Pancreas (tissue), 10 donors: ENCODE measurements around the gene AATK. TPM values are rescaled to one million over a fixed set of nuclear protein-coding genes. Genes with fewer than 3 reads are reported as not detected.

Experiments used
- ATAC-seq, 4 donors: fragments of 200-7000 bp; cut with Tn5 transposase; one replicate each; pipeline versions ENCODE4 v1.8.0 to v1.9.1; 2020; ENCODE audit warnings: mild to moderate bottlenecking in 4 of 4, moderate library complexity in 4 of 4
- DNase-seq, 6 donors: peaks; one replicate each; pipeline ENCODE4 v3.0.0-alpha.2; 2020
- FAIRE-seq: peaks from 2 replicates; lab custom pipeline; 2012; peaks lifted over from hg19 to GRCh38; lab: Jason Lieb, UNC
- H3K27ac ChIP-seq, 4 donors: fragments of 200-600 bp; sonication (generic); 1 replicate in 3 of 4; 2 replicates in 1 of 4; pipeline versions ENCODE4 v1.5.0 to v1.8.0; 2020
- H3K27me3 ChIP-seq, 4 donors: fragments of 200-600 bp; one replicate each; pipeline ENCODE4 v1.8.0; 2021
- H3K36me3 ChIP-seq, 3 donors: fragments of 200-600 bp; sonication (generic) in 1 of 3; one replicate each; pipeline versions ENCODE4 v1.5.0 to v1.8.0; 2020 to 2021
- H3K4me1 ChIP-seq, 3 donors: fragments of 200-600 bp; one replicate each; pipeline ENCODE4 v1.8.0; 2021
- H3K4me3 ChIP-seq, 4 donors: fragments of 200-600 bp; sonication (generic) in 2 of 4; one replicate each; pipeline versions ENCODE4 v1.5.0 to v1.8.0; 2020 to 2021
- H3K9me3 ChIP-seq, 4 donors: fragments of 200-600 bp; one replicate each; pipeline ENCODE4 v1.8.0; 2021
- WGBS, 2 donors: extraction: QIAGEN DNeasy Blood & Tissue Kit; methylation state at CpG; one replicate each; pipeline ENCODE4 v1.1.7; 2013; 5-methylcytosine and 5-hydroxymethylcytosine counted together
- intact Hi-C, 3 donors: fragments of 100-400 bp; cut with DNase I; formaldehyde crosslinking; loops; one replicate each; pipeline versions ENCODE4 v1.11.1 to v1.14.2; 2022
- polyA plus RNA-seq, 2 donors: library from polyadenylated mRNA; stranded (reverse); fragments of 200-250 nt; gene quantifications; one replicate each; pipeline ENCODE4 v1.2.3, GENCODE V29; 2013
- total RNA-seq, 6 donors: library from RNA; stranded (reverse); fragmentation: NEBNext Ultra II Directional in 4 of 6; extraction: Animal tissue kit (Norgen Biotek cat#: 25700) in 4 of 6; gene quantifications; one replicate each; pipeline versions ENCODE4 v1.2.1 to v1.2.4, GENCODE V29; 2021 to 2023
- TF ChIP-seq, protein P1 (sequence below), 4 donors: fragments of 200-600 bp; sonication (generic) in 3 of 4; IDR thresholded peaks; one replicate each; pipeline versions ENCODE4 v1.5.0 to v1.8.0; 2021; ENCODE audit warnings: antibody characterized with exemption in 4 of 4
- donor health status: healthy with polysubstance abuse.
- donor health status: DM: no; HTN: no; CAD: no; lungs with moderate emphysema.
- donor health status: DM: no; HTN: no; CAD: no.
- donor health status: control.
- donor health status: control.
- donor health status: Bipolar disorder and iron deficiency.
- donor health status: DM: yes; HTN: yes; CAD: no.
- donor health status: DM: no; HTN: no; CAD: no.
- donor health status: DM: no; HTN: no; CAD: no.
- donor health status: DM: yes; HTN: yes; CAD: no.

The AATK gene
- total and polyA plus RNA-seq, 8 donors, result 24.3 to 49.6 (median 30.1) TPM

DNA sequence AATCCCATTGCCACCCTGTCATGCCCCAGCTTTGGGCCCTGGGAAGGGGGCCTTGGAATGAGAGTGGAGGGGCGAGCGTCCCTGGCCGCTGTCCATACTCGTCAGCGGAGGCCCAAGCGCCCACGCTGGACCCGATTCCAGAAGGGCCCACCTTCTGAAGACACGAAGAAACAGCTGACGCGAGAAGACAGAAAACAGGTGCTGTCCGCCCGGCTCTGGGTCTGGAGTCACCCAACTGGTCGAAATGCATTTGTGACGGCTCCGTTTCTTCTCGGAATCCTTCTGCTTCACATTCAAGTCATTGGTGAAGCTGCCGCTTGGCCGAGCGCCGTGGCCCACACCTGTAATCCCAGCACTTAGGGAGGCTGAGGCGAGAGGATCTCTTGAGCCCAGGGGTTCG is 53.6 kb downstream of the AATK start:
- H3K9me3 ChIP-seq, result no peaks in the 10 kb centered on the region
- intact Hi-C loops, result no loop called here
- TF ChIP-seq, protein P1, sequence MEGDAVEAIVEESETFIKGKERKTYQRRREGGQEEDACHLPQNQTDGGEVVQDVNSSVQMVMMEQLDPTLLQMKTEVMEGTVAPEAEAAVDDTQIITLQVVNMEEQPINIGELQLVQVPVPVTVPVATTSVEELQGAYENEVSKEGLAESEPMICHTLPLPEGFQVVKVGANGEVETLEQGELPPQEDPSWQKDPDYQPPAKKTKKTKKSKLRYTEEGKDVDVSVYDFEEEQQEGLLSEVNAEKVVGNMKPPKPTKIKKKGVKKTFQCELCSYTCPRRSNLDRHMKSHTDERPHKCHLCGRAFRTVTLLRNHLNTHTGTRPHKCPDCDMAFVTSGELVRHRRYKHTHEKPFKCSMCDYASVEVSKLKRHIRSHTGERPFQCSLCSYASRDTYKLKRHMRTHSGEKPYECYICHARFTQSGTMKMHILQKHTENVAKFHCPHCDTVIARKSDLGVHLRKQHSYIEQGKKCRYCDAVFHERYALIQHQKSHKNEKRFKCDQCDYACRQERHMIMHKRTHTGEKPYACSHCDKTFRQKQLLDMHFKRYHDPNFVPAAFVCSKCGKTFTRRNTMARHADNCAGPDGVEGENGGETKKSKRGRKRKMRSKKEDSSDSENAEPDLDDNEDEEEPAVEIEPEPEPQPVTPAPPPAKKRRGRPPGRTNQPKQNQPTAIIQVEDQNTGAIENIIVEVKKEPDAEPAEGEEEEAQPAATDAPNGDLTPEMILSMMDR (IDR thresholded peaks at IDR 0.05), result no peak
- WGBS, 2 donors, result 93 to 95% methylated on average over 23 of the region's 23 CpGs
- H3K27ac ChIP-seq, result no peak overlapping the region
- no peaks in the 10 kb centered on the region for H3K27me3 ChIP-seq
- DNase-seq, result no peak
- ATAC-seq, result no peak
- no peak overlapping the region for H3K4me3 ChIP-seq
- H3K36me3 ChIP-seq, result peaks cover 0 to 7% (median 0%) of the 10 kb centered on the region in 3 donors
- FAIRE-seq, result no peak
- H3K4me1 ChIP-seq, result no peaks in the 10 kb centered on the region

DNA sequence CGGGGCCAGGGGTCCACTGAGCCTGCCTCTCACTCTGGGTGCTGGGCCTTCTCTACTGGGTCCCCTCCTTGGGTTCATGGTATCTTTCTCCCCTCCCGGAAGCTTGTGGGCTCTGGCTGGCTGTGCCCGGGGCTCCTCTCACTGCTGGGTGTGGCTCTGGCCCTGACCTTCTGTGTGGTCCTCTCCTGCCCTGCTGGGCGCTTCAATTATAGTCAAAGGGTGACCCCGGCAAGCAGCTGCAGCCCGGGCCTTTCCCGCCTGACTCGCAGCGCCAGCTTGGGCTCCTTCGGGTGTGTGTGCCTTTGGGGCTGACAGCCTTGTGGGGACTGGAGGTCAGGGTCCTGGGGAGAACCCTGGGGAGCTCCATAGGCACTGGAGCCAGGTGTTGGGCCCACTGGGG is 55.0 kb downstream of the AATK start:
- no peaks in the 10 kb centered on the region for H3K9me3 ChIP-seq
- no peaks in the 10 kb centered on the region for H3K4me1 ChIP-seq
- H3K4me3 ChIP-seq, result no peak overlapping the region
- no peaks in the 10 kb centered on the region for H3K27me3 ChIP-seq
- no peak overlapping the region for H3K27ac ChIP-seq
- no peaks in the 10 kb centered on the region for H3K36me3 ChIP-seq
- FAIRE-seq, result no peak
- intact Hi-C loops, result no loop called here
- WGBS, 2 donors, result 56 to 66% methylated on average over 9 to 10 of the region's 10 CpGs
- DNase-seq, result no peak
- TF ChIP-seq, protein P1 (IDR thresholded peaks at IDR 0.05), result no peak
- peak in 1 of 4 donors; percentile 1 for ATAC-seq

DNA sequence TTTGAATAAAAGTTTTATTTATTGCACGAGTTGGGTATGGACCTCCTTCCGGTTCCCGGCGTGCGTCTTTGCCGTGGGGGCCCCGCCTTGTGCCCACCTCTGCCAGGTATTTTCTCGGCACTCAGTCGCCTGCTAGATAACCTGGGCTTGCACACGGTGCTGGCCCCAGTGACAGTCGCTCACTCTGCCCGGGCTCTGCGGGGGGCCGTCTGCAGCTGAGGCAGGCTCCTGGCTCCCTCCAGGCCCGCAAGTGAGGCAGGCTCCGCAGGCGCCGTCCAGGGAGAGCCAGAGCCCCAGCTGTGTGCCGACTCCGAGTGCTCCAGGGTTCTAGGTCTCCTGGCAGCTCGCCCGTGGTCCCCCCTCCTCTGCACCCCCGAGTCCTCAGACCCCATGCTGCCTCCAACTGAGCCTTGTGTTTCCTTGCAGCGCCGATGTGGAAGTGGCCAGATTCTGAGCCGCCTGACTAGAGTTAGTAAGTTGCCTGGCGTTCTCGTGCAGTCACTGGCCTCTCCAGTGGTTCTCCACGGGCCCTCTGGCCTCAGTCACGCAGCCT is 55.5 kb downstream of the AATK start:
- Histone ChIP-seq H3K4me1 (no peaks in the 10 kb centered on the region), H3K9me3 (no peaks in the 10 kb centered on the region), H3K4me3 (no peak overlapping the region), H3K36me3 (no peaks in the 10 kb centered on the region), H3K27me3 (no peaks in the 10 kb centered on the region), H3K27ac (no peak overlapping the region)
- 61 to 71% methylated on average over 30 of the region's 30 CpGs for WGBS, 2 donors
- TF ChIP-seq, protein P1 (IDR thresholded peaks at IDR 0.05), result no peak
- no peak for DNase-seq
- intact Hi-C loops, result no loop called here
- ATAC-seq, result no peak
- no peak for FAIRE-seq

DNA sequence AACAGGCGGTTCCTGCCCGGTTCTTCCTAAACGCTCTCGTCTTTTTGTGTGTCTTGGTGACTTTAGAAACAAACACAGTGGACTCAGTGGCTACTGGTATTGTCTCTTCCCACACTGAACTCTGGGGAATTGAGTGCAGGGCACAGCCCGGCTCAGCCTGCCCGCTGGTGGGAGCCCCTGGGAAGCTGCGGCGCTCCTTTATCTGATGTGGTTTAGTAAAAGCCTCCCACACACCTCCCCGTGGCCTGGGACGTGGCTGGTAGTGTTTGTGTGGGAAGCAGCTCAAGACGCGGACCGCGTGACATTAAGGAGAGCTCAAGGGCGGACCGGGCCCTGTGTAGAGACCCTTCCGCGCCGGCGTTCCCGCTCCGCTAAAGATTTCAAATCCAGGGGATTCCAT is 56.1 kb downstream of the AATK start:
- no peaks in the 10 kb centered on the region for H3K36me3 ChIP-seq
- 77 to 85% methylated on average over 22 of the region's 22 CpGs for WGBS, 2 donors
- TF ChIP-seq, protein P1 (IDR thresholded peaks at IDR 0.05), result no peak
- no peaks in the 10 kb centered on the region for H3K27me3 ChIP-seq
- intact Hi-C loops, result loop anchor here in 1 of 3 donors (10.0 kb wide), 1 partner anchor 685 kb away; no protein-coding TSS in a partner anchor
- no peak overlapping the region for H3K27ac ChIP-seq
- H3K4me1 ChIP-seq, result no peaks in the 10 kb centered on the region
- FAIRE-seq (no peak), DNase-seq (no peak), ATAC-seq (no peak)
- H3K4me3 ChIP-seq, result no peak overlapping the region
- H3K9me3 ChIP-seq, result no peaks in the 10 kb centered on the region

DNA sequence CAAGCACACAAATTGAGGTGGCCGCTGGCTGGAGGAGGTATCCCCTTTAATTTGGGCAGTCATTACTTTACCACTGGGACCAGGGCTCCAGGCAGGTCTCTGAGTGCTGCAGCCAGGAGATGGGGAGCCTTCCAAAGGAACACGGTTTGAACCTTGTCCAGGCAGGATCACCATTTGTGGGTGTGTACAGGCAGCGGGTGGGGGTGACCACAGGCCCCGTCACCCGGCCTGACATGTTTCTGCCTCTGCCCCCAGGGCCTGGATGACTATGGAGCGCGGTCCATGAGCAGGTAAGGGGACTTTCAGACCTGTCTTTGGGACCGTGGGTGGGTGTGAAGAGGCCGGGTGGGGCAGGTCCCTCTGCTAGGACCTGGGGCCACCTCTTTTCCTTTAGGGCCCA is 57.8 kb downstream of the AATK start:
- Histone ChIP-seq H3K4me1 (no peaks in the 10 kb centered on the region), H3K27ac (no peak overlapping the region), H3K4me3 (no peak overlapping the region), H3K27me3 (no peaks in the 10 kb centered on the region), H3K9me3 (no peaks in the 10 kb centered on the region), H3K36me3 (no peaks in the 10 kb centered on the region)
- DNase-seq (no peak), FAIRE-seq (no peak), ATAC-seq (no peak)
- TF ChIP-seq, protein P1 (IDR thresholded peaks at IDR 0.05), result no peak
- 71 to 72% methylated on average over 9 of the region's 9 CpGs for WGBS, 2 donors
- intact Hi-C loops, result loop anchor here in 1 of 3 donors (10.0 kb wide), 1 partner anchor 683 kb away; no protein-coding TSS in a partner anchor
